ENCODE results near the gene NALCN.

The NALCN gene

DNA sequence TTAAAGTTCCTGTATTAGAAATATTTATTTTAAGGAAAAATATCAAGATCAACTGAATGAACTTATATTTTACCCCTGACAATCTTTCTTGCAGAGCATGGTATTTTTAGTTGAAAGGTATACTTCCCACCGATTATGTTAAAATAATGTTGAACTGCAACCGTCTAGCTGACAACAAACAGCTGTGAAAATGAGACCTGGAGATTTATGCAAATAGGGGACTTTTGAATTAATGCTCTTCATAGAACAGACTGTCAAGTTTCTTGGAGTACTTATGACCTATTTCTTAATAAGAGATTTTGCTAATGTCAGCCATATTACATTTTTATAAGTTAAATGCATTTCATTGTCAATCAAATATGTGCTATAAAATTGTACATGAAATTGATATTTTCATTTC is 210.9 kb downstream of the NALCN start:
- no peak for DNase-seq (ENCODE audit: low read depth in 2 of 2)

DNA sequence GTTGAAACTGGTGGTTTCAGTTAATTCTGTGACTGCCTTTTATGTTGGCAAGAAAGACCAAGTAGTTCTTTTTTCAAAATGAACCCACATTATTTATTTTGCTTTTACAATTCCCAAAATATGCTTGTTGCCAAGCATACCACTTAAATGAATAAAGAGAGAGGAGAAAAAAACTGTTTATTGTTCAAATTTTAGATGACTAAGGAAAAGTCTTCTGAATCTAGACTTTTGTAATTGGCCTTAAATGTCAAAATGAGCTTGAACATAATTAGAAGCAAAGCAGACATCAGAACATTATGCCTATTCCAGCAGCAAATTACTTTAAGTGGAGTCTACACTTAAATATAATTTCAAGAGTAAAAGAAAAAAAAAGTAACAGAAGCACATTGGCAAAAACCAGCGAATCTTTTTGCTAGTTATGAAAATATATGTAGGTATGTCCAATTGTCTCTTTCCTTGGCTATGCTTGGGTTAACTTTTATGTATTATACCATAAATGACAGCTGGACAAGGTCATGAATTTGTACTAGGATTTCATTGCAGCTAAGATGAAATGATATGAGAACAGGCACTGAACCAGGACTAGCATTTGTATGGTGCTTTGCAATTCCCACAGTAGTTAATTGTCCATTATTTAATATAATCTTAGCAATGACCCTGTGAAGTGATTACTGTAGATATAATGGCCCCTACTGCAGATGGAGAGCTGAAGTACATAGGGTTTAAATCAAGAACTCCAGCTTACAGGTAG is 211.9 kb downstream of the NALCN start:
- DNase-seq (ENCODE audit: low read depth in 2 of 2): no peak

DNA sequence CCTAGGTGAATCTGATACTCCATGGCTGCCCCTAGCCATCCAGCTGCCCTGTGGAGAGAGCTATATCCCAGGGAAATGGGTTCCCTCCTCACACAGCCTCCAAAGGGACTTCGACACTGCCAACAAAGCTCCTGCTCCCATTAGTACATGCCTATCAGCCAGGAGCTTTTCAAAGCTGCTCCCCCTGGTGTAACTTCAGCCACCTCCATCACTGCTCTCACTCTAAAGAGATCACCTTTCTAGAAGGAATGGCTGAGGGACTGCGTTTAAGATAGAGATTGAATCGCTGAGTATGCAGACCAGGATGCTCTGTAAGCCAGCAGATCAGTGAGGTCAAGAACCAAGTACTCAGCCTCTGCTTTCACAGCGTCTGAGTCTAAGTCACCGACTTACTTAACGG is 213.7 kb downstream of the NALCN start:
- DNase-seq (ENCODE audit: low read depth in 2 of 2): no peak

DNA sequence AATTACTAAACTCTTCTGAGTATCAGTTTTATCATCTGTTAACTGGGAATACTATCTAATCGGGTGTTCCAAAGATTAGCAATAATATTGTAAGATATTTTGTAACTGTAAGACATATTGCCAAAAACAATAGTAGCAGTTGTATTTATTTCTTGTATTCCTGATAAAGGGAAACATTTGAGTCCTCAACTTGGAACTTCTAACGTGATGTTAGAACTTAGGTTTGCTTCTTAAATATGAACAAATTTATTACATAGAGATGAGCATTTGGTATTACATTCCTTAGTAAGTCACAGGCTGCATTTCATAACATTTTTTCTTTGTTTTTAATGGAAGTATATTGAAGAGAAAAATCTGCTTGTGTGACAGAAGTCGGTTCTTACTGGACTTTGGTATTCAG is 225.3 kb downstream of the NALCN start:
- DNase-seq (ENCODE audit: low read depth in 2 of 2): no peak

DNA sequence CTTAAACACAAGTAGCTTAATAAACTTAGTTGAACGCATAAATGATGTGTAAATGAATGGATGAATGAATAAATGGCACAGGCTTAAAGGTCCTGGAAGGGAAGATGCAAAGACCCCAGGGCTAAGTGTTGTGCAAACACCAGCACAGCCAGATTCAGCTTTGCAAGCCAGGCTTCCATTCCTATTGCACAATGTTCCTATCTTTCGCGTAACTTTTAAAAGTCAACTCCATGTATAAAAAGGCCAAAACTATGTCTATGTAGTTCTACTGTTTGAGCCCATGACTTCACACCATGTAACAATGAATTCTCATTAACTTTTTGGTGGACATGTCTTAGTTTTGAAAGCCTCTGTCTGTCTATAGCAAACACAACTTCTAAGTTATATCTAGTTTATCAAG is 226.0 kb downstream of the NALCN start:
- no peak for DNase-seq (ENCODE audit: low read depth in 2 of 2)

DNA sequence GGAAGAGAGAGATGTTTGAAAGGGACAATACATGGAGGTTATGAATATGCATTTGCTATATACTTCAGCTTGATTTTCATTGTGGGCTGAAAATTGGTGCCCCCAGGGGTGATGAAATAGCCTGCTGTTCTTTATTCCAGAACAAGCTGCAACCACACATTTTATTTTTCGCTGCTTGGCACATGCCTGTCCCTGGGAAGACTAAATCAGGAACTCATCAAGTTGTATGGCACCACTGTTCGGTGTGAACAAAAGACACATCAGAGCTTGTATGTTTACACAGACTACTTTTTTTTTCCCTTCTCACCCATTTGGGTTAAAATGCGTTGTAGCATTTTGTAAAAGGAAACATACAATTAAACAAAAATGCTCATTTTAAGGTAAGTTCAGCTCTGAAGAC is 230.7 kb downstream of the NALCN start:
- no peak for DNase-seq (ENCODE audit: low read depth in 2 of 2)

DNA sequence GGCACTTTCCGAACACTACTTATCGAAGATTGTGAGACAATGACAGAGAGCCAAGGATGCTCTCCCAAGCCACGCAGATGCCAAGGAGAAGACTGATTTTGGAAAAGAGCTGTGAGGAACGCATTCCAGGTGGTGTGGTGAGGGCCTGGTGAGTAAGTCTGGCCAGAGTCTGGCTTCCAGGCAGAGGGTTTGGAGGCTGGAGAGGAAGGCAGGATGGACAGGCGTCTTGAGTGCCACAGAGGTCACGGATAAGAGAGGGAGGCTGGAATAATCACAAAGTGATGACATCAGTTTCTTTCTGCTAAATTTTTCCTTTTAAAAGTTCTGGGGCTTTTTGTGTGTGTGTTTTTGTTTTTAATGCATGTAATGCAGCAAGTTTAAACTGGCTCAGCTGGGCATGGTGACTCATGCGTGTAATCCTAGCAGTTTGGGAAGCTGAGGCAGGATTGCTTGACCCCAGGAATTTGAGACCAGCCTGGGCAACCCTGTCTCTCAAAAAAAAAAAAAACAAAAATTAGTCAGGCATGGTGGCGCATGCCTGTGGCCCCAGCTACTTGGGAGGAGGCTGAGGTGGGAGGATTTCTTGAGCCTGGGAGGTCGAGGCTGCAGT is 235.1 kb downstream of the NALCN start:
- DNase-seq (ENCODE audit: low read depth in 2 of 2): no peak

DNA sequence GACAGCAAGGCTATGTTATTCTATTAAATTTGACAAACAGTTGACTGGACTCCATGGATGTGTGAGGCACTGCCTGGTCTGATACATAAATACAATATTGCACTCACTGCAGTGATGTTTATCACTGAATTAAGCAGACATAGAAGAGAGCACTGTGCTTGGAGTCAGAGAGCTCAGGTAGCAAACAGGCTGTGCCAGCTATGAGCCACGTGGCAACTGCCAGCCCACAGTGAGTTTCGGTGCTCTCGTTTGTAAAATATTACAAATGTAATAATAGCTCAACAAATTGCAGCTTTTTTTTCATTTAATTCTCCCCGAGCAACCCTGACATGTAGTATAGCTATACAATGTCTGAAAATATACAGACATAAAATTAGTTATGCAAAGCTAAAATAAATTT is 237.3 kb downstream of the NALCN start:
- no peak for DNase-seq (ENCODE audit: low read depth in 2 of 2)

DNA sequence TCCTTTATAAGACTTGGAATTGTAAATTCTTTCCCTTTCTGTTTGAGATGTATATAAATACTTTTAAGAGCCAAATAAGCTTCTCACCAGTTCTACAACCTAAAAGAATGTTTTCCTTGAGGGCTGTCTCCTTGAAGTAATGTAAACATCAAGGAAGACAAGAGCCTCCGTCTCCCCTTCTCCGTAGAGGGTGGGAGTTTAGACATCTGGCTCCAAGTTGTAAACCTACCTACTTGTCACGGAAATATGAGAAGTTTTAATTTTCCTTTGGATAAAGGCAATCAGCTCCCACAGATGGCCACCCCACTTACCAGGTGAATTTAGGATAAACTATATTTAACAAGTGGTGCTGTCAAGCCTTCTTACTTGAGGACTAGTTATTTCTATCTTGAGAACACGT is 237.9 kb downstream of the NALCN start:
- no peak for DNase-seq (ENCODE audit: low read depth in 2 of 2)

DNA sequence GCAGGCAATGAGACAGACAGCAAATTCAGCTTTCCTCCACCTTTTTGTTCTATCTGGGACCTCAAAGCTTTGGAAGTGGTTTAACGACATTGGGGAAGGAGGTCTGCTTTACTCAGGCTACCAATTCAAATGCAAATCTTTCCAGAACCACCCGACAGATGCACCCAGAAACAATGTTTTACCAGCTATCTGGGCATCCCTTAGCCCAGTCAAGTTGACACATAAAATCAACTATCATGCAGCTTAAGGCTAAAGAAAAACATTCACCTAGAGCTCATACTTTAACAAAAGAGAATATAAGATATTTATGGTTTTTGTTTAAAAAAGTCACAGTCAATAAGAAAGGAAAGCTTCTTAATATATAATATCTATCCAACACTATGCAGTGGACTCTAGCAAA is 246.0 kb downstream of the NALCN start:
- no peak for DNase-seq (ENCODE audit: low read depth in 2 of 2)

DNA sequence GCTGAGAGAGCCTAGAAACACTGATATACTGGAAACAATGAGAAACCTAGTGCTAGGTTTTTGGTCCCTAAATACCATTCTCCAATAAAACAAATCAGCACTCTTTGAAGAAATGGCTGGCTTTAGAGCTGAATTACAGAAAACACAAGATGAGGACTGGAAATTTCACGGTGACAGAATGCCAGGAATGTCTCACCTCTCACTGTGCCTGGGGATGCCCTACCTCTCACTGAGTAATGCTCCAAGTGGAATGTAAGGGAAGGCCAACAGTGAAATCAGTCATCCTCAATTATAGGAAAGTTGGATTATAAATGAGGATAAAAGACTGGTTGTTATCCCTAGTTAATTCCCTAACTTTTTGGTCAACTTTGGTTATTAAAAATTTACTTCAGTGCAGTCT is 259.0 kb downstream of the NALCN start:
- no peak for DNase-seq (ENCODE audit: low read depth in 2 of 2)

DNA sequence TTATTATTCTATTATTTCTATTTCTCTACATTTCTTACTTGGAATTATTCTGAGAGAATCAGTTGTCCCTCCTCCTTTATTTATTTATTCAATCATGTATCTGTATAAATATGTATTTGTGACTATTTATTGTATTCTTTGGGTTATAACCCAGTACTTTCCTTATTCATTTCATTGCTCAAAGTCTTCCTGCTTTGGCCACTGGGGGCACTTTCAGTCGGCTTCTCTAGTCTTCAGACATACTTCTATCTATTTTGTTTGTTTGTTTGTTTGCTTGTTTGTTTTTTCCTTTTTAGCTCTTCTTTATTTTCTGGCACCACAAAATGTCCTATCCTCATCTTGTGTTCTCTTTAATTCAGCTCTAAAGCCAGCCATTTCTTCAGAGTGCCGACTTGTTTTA is 260.4 kb downstream of the NALCN start:
- no peak for DNase-seq (ENCODE audit: low read depth in 2 of 2)

DNA sequence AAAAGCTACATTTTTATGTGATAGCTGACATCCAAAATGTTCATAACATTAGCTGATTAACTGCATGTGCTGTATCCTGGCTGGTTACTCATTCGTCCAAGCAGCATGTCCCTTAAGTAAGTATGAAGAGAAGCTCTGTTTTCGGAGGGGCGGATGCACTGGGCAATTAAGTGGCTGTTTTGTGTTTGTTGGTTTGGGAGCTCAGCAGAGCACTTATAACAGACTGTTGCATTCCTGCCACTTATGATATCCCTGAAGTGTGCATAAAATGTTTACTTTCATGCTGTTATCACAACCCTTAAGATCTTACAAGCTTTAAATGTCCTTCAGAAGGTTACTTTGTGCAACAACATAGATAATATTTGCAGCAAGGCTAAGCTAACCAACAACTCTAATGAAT is 264.1 kb downstream of the NALCN start:
- no peak for DNase-seq (ENCODE audit: low read depth in 2 of 2)

DNA sequence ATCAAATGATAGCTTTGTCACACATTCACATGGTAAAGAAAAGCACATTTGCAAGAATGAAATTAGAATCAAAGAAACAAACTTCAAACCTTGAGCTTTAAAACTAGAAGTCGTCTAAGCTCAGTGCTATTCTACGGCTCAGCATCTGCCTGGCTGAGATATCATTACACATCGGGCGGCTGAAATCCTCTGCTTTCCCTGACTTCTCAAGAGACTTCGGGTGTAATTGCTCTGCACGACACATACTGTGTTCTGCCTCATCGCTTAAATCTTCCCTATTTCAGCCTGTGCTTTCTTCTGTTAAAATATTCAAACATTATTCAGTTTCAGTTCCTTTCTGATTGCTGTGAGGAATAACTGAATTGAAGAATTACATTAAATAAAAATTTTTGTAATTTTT is 265.3 kb downstream of the NALCN start:
- DNase-seq (ENCODE audit: low read depth in 2 of 2): no peak

DNA sequence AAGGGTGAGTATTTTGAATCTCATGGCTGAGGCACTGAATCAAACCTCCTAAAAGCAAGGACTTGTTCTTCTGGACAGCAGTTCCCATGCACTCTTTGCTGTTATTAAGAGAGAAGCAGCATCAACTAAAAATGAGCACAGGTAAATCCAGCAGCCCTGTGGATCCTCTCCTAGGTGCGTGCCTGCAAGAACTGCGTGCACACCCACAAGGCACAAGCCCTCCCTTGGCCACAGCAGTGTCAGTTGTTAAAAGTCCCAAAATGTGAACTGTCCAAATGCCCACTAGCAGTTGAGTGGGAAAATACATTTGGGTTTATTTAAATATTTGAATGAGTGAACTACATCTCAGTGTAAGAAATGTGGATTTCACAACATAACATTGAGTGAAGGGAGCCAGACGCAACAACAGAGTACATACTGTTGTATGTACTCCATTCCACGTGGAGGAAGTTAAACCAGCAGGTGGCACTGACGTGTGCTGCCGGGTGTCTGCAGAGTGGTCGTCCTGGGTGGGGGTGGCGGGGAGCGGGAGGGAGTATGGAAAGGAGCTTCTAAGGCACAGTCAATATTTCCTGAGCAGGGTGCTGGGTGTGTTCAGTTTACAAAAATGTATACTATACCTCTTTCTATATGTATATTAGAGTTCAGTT is 266.4 kb downstream of the NALCN start:
- no peak for DNase-seq (ENCODE audit: low read depth in 2 of 2)

DNA sequence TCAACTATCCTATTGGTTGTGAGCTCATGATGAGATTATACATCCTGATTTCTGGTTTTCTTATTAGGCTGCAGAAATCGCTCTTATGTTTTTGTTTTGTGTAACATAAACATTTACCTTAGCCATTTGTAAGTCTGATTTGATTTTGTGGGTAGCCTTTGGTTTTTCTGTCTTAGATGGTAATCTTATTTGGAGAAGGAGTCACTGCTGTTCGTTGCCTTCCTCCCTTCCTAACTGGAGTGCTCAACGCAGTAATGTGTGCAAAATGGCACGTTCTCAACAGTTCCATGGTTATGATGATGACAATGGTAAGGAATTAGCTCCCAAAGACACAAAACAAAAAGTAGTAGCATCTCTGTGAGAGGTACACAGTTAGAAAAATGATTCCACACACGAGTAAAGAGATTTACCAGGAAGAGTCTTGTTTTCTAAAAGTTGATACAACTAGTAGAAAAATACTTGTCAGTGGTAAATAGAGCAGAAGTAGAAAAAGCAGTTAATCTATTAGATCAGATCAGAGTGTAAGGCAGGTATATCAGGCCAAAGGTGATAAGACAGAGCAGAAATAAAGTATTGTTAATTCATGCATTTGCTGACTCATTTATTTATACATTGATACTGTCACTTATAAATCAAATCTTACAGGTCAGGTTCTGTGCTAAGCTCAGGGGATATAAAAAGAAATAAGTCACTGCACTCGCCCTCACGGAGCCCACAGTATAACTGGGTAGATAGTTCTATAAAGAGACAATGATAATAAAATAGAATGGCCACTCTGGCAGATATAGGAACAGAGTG is 270.0 kb downstream of the NALCN start:
- DNase-seq (ENCODE audit: low read depth in 2 of 2): no peak

DNA sequence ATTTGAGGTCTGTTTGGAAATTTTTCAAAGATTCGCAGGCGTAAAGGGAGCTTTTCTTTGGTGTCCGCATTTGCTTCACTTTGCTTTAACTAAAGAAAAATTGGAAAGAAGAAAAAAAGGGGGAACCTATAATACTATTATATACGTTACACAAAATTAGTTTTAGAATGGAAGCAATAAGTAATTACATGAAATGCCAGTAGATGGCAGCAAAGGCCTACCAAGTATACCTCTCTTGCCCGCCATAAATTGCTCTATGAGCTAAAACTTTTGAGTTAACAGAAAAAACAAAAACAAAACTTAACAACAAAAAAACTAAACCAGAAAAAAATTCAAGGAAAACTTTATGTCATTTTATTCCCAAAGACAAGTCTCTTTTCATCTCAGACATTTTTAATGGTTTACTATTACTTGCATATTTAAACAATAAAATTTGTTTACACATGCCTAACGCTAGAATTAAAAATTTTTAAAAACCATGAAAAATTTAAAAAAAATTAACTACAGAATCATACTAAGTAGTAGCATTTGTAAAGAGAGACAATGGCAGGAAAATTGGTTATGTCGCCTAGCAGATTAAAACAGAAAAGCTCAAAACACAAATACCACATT is 271.4 kb downstream of the NALCN start:
- no peak for DNase-seq (ENCODE audit: low read depth in 2 of 2)

DNA sequence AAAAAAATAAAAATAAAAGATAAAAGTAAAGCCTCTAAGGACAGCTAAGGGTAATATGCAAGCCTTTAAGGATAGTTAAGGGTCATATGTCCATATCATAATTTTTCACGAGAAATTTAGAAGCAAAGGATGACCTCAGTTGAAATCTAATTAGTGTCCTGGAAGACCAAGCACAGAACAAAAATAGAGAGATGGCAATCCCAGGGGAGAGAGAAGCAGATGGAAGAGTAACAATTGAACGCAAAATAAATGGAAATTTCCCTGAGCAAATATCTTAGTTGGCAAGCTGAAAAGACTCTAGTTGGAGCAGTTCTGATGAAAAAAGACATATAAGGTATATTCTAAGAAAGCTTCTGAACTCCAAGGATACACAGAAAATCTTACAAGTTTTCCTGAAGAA is 275.4 kb downstream of the NALCN start:
- DNase-seq (ENCODE audit: low read depth in 2 of 2): no peak

DNA sequence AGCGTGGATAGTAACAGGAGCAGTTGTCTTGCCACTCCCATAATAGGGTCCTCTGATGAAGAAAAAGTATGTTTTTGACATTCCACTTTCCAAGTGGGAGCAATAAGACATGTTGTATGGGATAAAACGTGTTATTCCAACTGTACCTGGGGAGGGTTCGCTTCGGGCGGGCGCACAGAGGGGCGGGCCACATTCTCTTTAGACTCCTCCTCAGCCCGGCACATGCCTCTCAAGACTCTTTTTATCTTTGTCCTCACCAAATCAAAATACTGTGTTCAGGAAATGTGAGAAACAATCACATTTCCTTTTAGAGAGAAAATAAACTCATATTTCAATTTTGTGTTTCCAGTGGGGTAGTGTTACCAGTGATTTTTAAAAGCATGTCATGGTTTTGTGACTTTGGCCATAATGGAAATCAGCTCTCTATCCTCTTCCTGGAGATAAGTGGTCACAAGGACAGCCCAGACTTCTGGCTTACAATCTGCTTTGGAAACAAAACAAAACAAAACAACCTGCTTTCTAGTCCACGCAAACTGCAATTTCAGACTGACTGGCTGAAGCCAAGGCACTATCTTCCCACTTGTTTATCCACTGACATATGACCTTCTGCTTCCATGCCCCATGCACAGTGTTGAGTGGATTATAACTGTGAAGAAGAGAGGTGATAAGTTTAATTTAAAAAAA is 276.1 kb downstream of the NALCN start:
- DNase-seq (ENCODE audit: low read depth in 2 of 2): no peak

DNA sequence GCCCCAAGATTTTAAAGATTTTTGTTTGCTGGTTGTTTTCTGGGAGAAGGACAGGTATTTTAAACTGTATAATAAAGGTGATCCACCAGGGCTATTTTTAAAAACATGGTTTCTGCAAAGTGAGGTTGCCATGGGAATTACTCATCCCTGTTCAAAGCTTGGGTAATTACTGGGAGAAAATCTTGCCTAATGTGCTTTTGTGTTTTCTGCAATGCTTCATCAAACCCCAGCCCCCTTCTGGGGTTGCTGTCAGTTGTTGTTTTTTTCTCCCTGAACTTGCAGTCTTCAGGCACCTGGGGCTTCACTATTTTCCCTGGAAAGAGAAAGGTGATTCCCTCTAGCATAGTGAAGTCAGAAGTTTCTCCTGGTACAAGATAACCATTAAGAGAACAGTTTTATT is 277.2 kb downstream of the NALCN start:
- DNase-seq (ENCODE audit: low read depth in 2 of 2): no peak

DNA sequence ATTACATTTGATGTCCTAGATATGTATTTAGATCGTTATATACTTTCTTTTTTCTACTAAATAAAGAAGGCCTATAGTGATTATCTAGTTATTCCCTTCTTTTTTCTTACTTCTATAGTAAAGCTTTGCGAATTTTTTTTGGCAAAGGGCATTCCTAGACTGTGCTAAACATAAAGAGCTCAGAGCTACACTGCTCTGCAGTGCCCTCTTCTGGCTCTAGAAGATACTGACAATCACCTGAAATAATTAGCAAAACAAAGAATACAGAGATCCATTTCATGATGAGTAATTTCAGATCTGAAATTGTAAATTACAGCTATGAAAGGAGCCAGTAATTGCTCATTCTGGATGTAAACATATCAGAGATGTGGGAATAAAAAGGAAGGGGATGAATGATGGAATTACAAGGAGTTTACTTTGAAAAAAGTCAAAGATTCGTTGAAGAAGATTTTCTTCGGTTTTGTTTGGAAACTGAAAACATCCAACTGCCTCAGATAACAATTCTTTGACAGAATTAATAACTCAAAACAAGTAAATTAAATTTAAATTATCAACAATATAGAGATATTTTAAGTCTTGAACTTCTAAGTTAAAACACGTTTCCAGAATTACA is 288.5 kb downstream of the NALCN start:
- no peak for DNase-seq (ENCODE audit: low read depth in 2 of 2)
